OCI-LY1 (cell line): ENCODE results near the gene SECTM1.

Source experiments
- EZH2 ChIP-seq: fragments of 200-600 bp; sonication (generic), shearing (Covaris generic); IDR thresholded peaks from 2 replicates; pipeline ENCODE4 v1.8.0; 2017; ENCODE audit warnings: borderline replicate concordance, mixed run types, mild to moderate bottlenecking, antibody characterized with exemption, low read length, moderate library complexity, mixed read lengths
- TF ChIP-seq, protein P1 (sequence below): fragments of 200-600 bp; sonication (generic), shearing (Covaris generic); IDR thresholded peaks from 2 replicates; pipeline ENCODE4 v1.5.1; 2017; ENCODE audit warnings: mild to moderate bottlenecking, antibody characterized with exemption, low read length, moderate library complexity, mixed read lengths

- TF ChIP-seq, protein P1, sequence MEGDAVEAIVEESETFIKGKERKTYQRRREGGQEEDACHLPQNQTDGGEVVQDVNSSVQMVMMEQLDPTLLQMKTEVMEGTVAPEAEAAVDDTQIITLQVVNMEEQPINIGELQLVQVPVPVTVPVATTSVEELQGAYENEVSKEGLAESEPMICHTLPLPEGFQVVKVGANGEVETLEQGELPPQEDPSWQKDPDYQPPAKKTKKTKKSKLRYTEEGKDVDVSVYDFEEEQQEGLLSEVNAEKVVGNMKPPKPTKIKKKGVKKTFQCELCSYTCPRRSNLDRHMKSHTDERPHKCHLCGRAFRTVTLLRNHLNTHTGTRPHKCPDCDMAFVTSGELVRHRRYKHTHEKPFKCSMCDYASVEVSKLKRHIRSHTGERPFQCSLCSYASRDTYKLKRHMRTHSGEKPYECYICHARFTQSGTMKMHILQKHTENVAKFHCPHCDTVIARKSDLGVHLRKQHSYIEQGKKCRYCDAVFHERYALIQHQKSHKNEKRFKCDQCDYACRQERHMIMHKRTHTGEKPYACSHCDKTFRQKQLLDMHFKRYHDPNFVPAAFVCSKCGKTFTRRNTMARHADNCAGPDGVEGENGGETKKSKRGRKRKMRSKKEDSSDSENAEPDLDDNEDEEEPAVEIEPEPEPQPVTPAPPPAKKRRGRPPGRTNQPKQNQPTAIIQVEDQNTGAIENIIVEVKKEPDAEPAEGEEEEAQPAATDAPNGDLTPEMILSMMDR = no peak
- TF ChIP-seq EZH2 = no peak
Observed at GRCh38 chr17:82333279-82334171, at the start of gene SECTM1.
